ENCODE measurements around the gene PRR29.

DNA sequence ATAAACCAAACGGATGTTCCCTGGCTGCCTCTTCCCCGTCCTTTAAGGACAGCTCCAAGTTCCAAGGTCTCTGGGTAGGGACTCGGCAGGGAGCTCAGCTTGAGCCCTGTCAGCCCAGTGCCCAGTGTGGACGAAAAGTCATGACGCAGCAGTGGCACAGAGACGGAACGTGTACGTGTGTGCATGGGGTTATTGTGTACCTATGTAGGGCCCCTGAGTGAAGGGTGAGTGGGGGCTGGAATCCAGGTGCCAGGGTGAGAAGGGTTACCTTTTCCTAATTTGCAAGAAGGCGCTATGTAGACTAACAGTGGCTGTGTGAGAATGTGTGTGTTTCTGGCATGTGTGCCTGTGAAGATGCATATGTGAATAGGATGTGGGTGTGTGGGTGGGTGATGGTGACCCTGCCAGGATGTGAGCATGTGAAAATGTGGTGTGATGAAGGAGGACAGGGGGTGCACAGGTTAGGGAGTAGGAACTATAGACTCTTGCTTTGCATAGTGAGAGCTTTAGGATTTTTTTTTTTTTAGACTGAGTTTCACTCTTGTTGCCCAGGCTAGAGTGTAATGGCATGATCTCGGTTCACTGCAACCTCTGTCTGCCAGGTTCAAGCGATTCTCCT, 31.4 kb upstream of the PRR29 start:
- TF ChIP-seq CTCF (IDR thresholded peaks at IDR 0.05) (no peak), POLR2A (IDR thresholded peaks at IDR 0.05) (no peak)
